ENCODE results near the gene PDE6B.
"Not testable (repeated sequence)": the region's sequence is repeated elsewhere in the genome, so short reads cannot be mapped to it uniquely, and the experiment has no call there.

PDE6B gene

DNA sequence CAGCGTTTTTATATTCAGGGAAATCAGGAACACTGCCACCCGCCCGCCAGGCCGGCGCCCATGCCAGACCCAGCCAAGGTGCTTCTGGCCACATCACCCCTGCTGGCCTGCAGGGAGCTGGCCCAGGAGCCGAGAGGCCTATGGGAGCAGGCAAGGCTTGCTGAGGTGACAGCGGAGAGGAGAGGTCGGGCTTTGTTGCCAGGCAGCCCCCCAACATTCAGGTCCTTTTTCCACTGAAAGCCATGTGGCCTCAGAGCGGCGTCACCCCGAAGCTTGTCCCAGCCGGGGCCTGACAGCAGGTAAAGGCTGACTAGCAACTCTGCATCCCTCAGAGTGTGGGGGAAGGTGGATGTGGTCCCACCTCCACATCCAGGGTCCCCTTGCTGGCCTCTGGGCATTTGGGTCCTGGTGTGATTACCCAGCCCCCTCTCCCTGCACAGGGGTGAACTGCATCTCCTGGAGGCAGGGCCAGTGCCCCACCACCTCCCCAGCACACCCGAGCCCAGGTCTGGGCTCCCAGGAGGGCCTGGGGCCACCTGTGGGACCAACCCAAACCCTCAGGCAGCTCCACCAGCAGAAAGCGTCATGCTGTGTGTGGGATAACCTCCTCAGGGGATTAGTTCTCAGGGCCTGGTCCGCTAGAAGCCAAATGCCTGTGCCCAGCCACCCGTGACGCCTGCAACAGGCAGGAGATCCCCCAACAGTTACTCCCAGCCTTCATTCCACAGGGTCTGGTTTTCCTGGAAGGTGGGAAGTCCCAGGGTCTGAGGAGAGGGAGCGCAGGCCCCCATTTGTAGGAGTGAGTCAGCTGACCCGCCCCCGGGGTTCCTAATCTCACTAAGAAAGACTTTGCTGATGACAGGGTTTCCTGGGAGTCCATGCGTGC, at the start of gene PDE6B:
TSS of gene PDE6B (plus strand) at position 869 of the 886 bp plus-strand sequence. CDS start 54 bp downstream, outside the sequence.
- peak in 1 of 2 experiments; percentile 43 for DNase-seq

- peak in 1 of 2 experiments; percentile 10 for DNase-seq
Measured at GRCh38 chr4:576245-576821, 49.0 kb upstream of the PDE6B start, which contains the start of gene TMEM271. Gene TMEM271, minus strand, starts transcription at chr4:576295. Its CDS starts 233 bp downstream, at chr4:576062.

DNA sequence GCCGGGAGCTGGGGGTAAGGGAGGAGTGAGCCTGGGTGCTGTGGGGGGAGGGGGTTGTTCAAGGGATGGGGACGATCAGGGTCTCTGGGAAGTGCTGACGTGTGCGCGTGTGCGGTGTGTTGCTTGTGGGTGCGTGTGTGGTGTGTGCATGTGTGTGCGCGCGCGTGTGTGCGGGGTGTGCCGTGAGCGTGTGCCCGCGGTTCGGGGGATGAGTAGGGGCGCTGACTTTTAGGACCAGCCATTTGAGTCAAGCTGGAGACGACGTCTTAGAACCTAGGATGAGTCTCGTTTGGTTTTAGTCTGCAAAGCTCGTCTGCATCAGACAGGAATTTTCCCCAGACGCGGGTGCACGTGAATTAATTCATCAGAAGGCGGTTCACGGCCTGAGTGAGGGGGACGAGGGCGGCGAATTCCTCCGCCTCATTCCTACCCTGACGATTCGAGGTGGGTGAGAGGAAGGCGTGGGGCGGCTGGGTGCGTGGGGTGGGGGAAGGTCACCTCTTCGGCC, 48.3 kb upstream of the PDE6B start:
- DNase-seq = peak in 1 of 2 experiments; percentile 33

DNA sequence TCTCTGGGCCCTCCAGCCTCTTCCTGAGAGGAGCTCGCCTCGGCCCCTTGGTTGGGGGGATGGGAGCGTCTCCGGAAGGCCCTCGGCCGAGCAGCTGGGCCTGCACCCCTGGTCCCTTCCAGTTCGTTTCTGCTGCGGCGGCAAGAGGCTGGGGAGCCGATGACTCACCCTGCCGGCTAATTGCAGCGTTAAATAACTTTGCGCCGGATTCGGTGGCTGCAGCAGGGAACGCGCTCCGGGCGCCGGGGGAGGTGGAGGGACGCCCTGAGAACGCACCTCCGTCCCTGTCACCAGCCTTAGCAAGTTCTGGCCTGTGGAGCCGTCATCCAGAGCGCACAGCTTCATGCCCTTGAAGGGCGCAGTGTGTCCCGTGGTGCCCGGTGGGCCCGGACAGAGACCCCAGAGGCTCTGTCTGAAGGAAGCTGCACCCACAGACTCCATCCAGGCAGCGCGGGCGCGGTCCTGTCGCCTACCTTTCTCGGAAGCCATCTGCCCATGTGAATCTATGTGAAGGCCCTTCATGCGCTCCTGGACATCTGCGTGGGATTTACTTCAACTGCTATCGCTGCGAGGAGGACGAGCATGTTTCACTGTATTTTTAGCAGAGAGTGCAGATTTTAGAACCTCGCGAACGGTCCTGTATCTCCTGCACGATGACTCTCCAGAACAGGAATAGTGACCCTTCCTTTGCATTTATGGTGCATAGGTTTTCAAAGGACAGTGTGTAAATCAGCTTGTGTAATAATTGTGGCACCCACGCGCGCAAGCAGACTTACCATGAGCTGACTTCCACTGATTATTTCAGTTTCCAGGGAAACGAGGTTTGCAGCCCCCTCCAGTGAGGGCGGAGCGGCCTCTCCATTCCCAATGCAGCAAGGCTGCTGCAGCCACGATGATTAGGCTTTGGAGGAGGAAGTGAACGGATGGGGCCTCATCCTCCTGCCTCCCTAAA, 47.6 kb upstream of the PDE6B start:
- DNase-seq = peak; percentile 33 to 48

- DNase-seq = no peak
Measured at GRCh38 chr4:578451-579443, 46.6 kb upstream of the PDE6B start.

DNA sequence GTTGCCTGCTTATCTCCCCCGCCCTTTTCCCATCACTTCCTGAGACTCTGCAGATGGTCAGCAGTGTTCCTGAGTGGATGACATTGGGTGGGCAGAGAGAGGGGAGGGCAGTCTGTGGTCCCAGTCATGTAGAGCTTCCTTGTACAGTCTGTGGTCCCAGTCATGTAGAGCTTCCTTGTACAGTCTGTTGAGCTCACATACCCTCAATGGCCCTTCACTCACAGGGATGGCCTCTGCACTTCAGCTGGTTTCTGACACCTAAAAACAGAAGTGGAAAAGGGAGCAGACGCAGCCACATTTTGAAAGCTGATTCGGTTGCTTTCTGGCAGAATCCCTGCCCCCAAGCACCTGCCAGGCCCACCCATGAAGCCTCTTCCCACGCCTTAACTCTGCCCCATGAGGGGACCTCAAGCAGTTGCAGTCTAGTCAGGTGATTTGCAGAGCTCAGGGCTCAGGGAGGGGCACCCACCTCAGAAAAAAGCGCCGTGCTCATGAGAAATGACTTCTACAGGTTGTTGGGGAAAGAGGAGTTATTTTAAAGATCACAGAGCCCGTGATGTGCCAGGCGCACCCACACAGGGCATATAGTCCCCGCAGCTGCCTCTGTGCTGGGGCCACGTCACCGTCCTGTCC, 45.7 kb upstream of the PDE6B start:
- DNase-seq = peak in 1 of 2 experiments; percentile 3

DNA sequence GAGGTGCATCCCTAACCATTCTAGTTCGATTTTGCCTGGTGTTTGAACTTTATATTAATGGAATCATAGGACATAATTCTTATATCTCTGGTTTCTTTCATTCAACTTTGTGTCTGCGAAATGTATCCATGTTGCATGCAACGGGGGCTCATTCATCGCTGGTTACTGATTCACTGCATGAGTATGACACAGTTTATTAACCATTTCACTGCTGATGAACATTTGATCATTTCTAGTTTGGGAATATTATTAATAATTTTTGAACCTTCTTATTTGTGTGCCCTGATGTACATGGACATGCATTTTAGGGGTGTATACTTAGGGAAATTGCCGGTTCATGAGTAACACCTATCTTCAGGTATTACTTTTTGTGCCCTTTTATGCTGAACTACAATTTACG, 44.2 kb upstream of the PDE6B start:
- no peak for DNase-seq

GRCh38 chr4:581753-582361, 43.5 kb upstream of the PDE6B start:
- DNase-seq = no peak

DNA sequence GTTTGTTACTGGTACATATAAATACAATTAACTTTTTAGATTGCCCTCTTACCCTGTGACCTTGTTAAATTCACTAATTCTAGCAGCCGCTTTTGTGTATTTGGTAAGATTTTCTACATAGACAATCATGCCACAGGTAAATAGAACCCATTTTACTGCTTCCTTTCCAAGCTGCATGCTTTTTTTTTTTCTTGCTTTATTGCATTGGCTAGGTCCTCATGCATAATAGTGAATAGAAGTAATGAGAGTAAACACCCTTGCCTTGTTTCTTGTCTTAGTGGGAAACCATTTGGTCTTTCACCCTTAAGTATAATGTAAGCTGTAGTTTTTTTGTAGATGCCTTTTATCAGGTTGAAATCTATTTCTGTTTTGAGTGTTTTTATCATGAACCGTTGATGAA, 41.6 kb upstream of the PDE6B start:
- no peak for DNase-seq

- DNase-seq = no peak
Measured at GRCh38 chr4:587671-588350, 37.6 kb upstream of the PDE6B start.

- no peak for DNase-seq
Measured at GRCh38 chr4:588351-588849, 37.0 kb upstream of the PDE6B start.

DNA sequence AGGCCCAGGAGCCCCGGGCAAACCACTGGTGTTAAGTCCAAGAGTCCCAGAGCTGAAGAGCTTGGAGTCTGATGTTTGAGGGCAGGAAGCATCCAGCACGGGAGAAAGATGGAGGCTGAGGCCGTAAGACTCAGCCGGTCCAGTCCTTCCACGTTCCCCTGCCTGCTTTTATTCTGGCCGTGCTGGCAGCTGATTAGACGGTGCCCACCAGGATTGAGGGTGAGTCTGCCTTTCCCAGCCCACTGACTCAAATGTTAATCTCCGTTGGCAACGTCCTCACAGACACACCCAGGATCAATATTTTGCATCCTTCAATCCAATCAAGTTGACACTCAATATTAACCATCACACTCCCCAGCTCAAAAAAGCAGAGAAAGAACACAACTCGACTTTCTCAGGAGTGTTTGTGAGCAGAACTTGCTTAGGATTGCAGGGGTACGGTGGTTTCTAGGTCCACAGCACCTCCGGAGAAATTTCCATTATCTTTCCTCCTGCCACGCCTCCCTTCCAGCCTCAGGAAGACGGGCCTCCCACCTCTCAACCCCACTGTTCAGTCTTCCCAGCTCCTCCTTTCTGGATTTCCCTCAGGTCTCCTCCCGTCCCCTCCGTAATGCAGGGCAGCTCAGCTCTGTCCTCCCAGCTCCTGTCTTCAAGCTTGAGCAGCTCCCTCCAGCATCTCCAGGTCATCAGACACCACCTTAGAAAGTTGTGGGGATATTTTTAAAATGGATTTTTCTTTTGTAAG, 36.0 kb upstream of the PDE6B start:
- DNase-seq = no peak

DNA sequence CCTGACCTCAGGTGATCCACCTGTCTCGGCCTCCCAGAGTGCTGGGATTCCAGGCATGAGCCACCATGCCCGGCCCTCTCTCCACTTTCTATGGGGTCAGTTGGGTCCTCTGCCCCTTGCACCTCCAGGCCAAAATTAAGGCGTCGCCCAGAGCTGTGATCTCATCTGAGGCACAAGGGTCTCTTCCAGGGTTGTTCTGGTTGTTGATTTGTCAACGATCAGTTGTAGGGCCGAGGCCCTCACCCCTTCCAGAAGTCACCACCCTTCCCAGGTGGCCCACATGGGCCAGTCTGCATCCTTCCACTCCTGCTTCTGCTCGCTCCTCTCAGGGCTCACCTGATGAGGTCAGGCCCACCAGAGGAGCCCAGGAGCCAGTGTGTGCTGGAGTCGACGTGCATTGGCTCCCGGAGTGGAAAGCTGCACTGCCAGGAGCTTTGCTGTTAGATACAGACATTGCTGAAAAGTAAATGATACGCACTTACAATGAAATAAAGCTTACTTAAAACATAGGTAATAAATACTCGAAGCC, 35.0 kb upstream of the PDE6B start:
- no peak for DNase-seq

DNA sequence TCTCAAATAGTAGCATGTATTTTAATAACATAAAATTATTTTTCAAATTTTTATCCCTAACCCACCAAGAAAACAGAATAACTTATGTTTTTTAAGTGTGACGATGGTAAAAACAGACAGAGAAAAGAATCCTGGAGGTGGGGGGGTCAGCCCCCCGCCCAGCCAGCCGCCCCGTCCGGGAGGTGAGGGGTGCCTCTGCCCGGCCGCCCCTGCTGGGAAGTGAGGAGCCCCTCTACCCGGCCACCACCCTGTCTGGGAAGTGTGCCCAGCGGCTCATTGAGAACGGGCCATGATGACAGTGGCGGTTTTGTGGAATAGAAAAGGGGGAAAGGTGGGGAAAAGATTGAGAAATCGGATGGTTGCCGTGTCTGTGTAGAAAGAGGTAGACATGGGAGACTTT, 33.2 kb upstream of the PDE6B start:
- DNase-seq = not testable (repeated sequence)

- peak in 1 of 2 experiments; percentile 51 for DNase-seq
Measured at GRCh38 chr4:592825-593520, 32.4 kb upstream of the PDE6B start.

DNA sequence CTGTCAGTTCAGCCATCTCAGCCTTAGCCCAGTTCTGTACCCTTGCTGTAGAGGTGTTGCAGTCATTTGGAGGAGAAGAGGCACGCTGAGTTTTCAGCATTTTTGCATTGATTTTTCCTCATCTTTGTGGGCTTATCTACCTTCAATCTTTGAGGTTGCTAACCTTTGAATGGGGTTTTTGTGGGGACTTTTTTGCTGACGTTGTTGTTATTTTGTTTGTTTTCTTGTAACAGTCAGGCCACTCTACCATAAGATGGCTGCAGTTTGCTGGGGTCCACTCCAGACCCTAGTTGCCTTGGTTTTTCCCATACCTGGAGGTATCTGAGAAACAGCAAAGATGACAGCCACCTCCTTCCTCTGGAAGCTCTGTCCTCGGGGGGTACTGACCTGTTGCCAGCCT, 26.4 kb upstream of the PDE6B start:
- DNase-seq = no peak

- no peak for DNase-seq
Measured at GRCh38 chr4:600166-600565, 25.2 kb upstream of the PDE6B start.
